ENCODE results near the gene ART1. TPM values are rescaled to one million over a fixed set of nuclear protein-coding genes. Genes with fewer than 3 reads are reported as not detected.

The ART1 gene
- total RNA-seq, 2 donors from 2014 or later, result not detected

DNA sequence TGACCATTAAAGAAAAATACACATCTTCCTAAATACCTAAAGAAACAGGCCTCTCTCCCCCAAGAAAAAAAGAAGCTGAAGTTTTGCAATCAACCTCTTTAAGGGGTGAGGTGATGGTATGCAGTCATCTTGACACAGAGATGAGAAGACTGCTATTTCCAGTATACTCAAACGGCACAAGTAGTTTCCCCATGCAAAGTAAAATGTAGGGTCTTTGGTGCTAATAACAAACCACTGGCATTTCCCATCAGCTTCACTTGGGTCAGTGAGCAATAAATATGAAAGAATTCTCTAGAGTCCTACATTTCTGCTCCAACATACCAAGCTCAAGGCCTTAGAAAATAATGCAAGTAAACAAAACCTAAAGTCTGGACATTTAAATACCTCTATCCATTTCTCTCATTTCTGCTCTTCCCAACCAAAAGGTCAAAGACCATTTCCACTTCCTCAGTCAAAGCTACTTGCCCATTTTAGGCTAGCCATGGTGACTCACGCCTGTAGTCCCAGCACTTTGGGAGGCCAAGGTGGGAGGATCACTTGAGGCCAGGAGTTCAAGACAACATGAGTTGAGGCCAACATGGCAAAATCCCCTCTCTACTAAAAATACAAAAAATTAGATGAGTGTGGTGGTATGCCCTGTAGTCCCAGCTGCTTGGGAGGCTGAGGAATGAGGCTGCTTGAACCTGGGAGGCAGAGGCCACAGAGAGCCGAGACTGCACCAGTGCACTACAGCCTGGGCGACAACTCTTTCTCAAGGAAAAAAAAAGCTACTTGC, 65.7 kb downstream of the ART1 start:
- intact Hi-C loops (cut with DNase I), result loop anchor here (10.0 kb wide), 1 partner anchor 64 kb away; no protein-coding TSS in a partner anchor
- DNase-seq, result no peak
- Histone ChIP-seq H3K27me3 (no peaks in the 10 kb centered on the region), H3K27ac (no peak overlapping the region), H3K9ac (ENCODE audit: low read depth in 2 of 2, low read length in 2 of 2) (no peak overlapping the region), H3K9me3 (no peaks in the 10 kb centered on the region), H3K36me3 (no peaks in the 10 kb centered on the region), H3K4me1 (no peaks in the 10 kb centered on the region), H3K4me3 (no peak overlapping the region)
- TF ChIP-seq, protein P1, sequence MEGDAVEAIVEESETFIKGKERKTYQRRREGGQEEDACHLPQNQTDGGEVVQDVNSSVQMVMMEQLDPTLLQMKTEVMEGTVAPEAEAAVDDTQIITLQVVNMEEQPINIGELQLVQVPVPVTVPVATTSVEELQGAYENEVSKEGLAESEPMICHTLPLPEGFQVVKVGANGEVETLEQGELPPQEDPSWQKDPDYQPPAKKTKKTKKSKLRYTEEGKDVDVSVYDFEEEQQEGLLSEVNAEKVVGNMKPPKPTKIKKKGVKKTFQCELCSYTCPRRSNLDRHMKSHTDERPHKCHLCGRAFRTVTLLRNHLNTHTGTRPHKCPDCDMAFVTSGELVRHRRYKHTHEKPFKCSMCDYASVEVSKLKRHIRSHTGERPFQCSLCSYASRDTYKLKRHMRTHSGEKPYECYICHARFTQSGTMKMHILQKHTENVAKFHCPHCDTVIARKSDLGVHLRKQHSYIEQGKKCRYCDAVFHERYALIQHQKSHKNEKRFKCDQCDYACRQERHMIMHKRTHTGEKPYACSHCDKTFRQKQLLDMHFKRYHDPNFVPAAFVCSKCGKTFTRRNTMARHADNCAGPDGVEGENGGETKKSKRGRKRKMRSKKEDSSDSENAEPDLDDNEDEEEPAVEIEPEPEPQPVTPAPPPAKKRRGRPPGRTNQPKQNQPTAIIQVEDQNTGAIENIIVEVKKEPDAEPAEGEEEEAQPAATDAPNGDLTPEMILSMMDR (IDR thresholded peaks at IDR 0.05), result no peak

DNA sequence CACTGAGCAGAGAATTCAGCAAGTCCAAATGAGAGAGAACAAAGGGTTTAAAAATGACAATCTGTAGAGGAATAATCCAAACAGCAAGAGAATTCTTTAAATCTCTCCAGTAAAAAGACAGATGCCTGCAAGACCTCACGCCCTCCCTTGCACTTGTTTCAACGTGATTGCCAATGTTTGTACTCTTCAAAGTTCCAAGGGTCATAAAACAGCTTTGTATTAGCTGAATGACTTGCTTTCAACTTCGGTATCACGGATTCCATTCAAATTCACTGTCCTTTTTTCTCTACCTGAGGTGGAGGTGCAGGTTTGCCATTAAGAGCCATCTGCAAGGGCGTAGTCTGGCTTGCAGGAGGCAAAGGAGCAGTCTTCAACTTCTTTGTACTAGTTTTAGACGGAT, 67.3 kb downstream of the ART1 start:
- intact Hi-C loops (cut with DNase I), result loop anchor here (10.0 kb wide), 1 partner anchor 63 kb away; no protein-coding TSS in a partner anchor
- TF ChIP-seq, protein P1 (IDR thresholded peaks at IDR 0.05), result no peak
- H3K4me1 ChIP-seq, result no peaks in the 10 kb centered on the region
- no peak overlapping the region for H3K4me3 ChIP-seq
- H3K9me3 ChIP-seq, result no peaks in the 10 kb centered on the region
- H3K36me3 ChIP-seq, result peaks cover 5% of the 10 kb centered on the region
- no peaks in the 10 kb centered on the region for H3K27me3 ChIP-seq
- no peak for DNase-seq
- no peak overlapping the region for H3K9ac ChIP-seq (ENCODE audit: low read depth in 2 of 2, low read length in 2 of 2)
- H3K27ac ChIP-seq, result no peak overlapping the region

Other genes with a start within 250 kb of the ART1 start
- not detected for gene ART5, start 3.1 kb upstream of the ART1 start, total RNA-seq
- gene CHRNA10, start 26.3 kb downstream of the ART1 start, total RNA-seq, result 1 to 10 TPM; 1.4 to 2.4 TPM
- 10 to 100 TPM; 59.2 to 76.7 TPM for gene NUP98, start 152.4 kb downstream of the ART1 start, total RNA-seq
- 10 to 100 TPM; 21.6 to 29.6 TPM for gene PGAP2, start 163.4 kb downstream of the ART1 start, total RNA-seq
- gene RHOG, start 195.8 kb downstream of the ART1 start, total RNA-seq, result 10 to 100 TPM; 59.8 to 63.3 TPM
- 10 to 100 TPM; 39.1 to 56.8 TPM for gene STIM1, start 210.5 kb downstream of the ART1 start, total RNA-seq